ENCODE data around the gene LRRC41.
"Not testable (repeated sequence)": the region's sequence is repeated elsewhere in the genome, so short reads cannot be mapped to it uniquely, and the experiment has no call there.

The LRRC41 gene

GRCh38 chr1:46284597-46285564, 18.5 kb downstream of the LRRC41 start:
- DNase-seq, result peak; percentile 44

- DNase-seq, result no peak
Observed at GRCh38 chr1:46284058-46284457, 19.4 kb downstream of the LRRC41 start.

- no peak for DNase-seq
Observed at GRCh38 chr1:46281021-46281420, 22.4 kb downstream of the LRRC41 start.

- no peak for DNase-seq
Observed at GRCh38 chr1:46280092-46280491, 23.3 kb downstream of the LRRC41 start.

- DNase-seq, result peak; percentile 26
Observed at GRCh38 chr1:46278807-46279206, 24.6 kb downstream of the LRRC41 start.

GRCh38 chr1:46277658-46278373, 25.6 kb downstream of the LRRC41 start:
- no peak for DNase-seq

GRCh38 chr1:46275030-46275337, 28.4 kb downstream of the LRRC41 start:
- no peak for DNase-seq

- DNase-seq, result no peak
Observed at GRCh38 chr1:46274225-46275029, 29.0 kb downstream of the LRRC41 start.

GRCh38 chr1:46268578-46268977, 34.8 kb downstream of the LRRC41 start:
- no peak for DNase-seq

- no peak for DNase-seq
Observed at GRCh38 chr1:46263146-46263545, 40.3 kb downstream of the LRRC41 start.

- no peak for DNase-seq
Observed at GRCh38 chr1:46262508-46262907, 40.9 kb downstream of the LRRC41 start.

GRCh38 chr1:46256523-46256922, 46.9 kb downstream of the LRRC41 start:
- no peak for DNase-seq

GRCh38 chr1:46254668-46255067, 48.7 kb downstream of the LRRC41 start:
- no peak for DNase-seq

- DNase-seq, result peak; percentile 66
Observed at GRCh38 chr1:46248122-46248920, 55.1 kb downstream of the LRRC41 start.

- peak; percentile 99 for DNase-seq
Observed at GRCh38 chr1:46247436-46248121, 55.8 kb downstream of the LRRC41 start, which contains the start of gene RAD54L. RAD54L (plus strand) TSS chr1:46247763; CDS start chr1:46248406, 643 bp downstream.

GRCh38 chr1:46246548-46247435, 56.6 kb downstream of the LRRC41 start:
- peak; percentile 67 for DNase-seq

GRCh38 chr1:46246136-46246535, 57.3 kb downstream of the LRRC41 start:
- not testable (repeated sequence) for DNase-seq

GRCh38 chr1:46244656-46245371, 58.6 kb downstream of the LRRC41 start:
- DNase-seq, result peak; percentile 26

GRCh38 chr1:46243831-46244230, 59.6 kb downstream of the LRRC41 start:
- not testable (repeated sequence) for DNase-seq

GRCh38 chr1:46242918-46243317, 60.5 kb downstream of the LRRC41 start:
- no peak for DNase-seq

Data from EL (cell line).